CD8-positive, alpha-beta memory T cell (primary cell): ENCODE results near the gene AFAP1. TPM values are rescaled to one million over a fixed set of nuclear protein-coding genes. Genes with fewer than 3 reads are reported as not detected.

ENCODE experiments used
- CTCF ChIA-PET: fragments of 350-600 bp; sonication (Branson Sonifier 250); formaldehyde crosslinking; loops from one replicate; lab custom pipeline; 2021; ENCODE audit warnings: antibody characterized with exemption; lab: Charles Lee
- POLR2A ChIA-PET: fragments of 350-600 bp; sonication (Branson Sonifier 250); formaldehyde crosslinking; loops from one replicate; lab custom pipeline; 2021; ENCODE audit warnings: antibody characterized with exemption; lab: Charles Lee
- DNase-seq, 5 donors: peaks; one replicate each; pipeline versions ENCODE4 v3.0.0 to v3.0.0-alpha.2; 2020 to 2022; ENCODE audit warnings: mixed read lengths in 1 of 5
- H3K27ac ChIP-seq: one replicate; pipeline ENCODE4 v1.7.0; 2013; ENCODE audit warnings: low read depth, mild to moderate bottlenecking, low read length, moderate library complexity
- H3K27me3 ChIP-seq: 2 replicates; pipeline ENCODE4 v1.7.0; 2013; ENCODE audit warnings: low read length, mild to moderate bottlenecking; ENCODE audit not compliant: insufficient read depth, poor library complexity, severe bottlenecking
- H3K36me3 ChIP-seq: 2 replicates; pipeline ENCODE4 v1.7.0; 2013; ENCODE audit warnings: mild to moderate bottlenecking, low read length, moderate library complexity; ENCODE audit not compliant: insufficient read depth
- H3K4me1 ChIP-seq: 2 replicates; pipeline ENCODE4 v1.7.0; 2013; ENCODE audit warnings: mild to moderate bottlenecking, low read length, moderate library complexity; ENCODE audit not compliant: insufficient read depth
- H3K4me3 ChIP-seq: 2 replicates; pipeline ENCODE4 v1.7.0; 2013; ENCODE audit warnings: mild to moderate bottlenecking, low read length
- H3K9me3 ChIP-seq: 2 replicates; pipeline ENCODE4 v1.7.0; 2013; ENCODE audit warnings: mild to moderate bottlenecking, low read length
- H3K27ac Mint-ChIP-seq, 8 donors: one replicate each; pipeline ENCODE4 v1.8.0; 2020 to 2021; ENCODE audit warnings: mixed read lengths in 8 of 8, mild to moderate bottlenecking in 6 of 8, inconsistent platforms in 3 of 8, moderate library complexity in 3 of 8
- H3K27me3 Mint-ChIP-seq, 2 donors: one replicate each; pipeline ENCODE4 v1.8.0; 2020 to 2021; ENCODE audit warnings: mixed read lengths in 2 of 2, mild to moderate bottlenecking in 1 of 2, moderate library complexity in 1 of 2
- H3K36me3 Mint-ChIP-seq, 3 donors: one replicate each; pipeline ENCODE4 v1.8.0; 2020 to 2021; ENCODE audit warnings: mixed read lengths in 3 of 3, inconsistent platforms in 1 of 3, mild to moderate bottlenecking in 1 of 3
- H3K4me1 Mint-ChIP-seq, 3 donors: one replicate each; pipeline ENCODE4 v1.8.0; 2020 to 2021; ENCODE audit warnings: mixed read lengths in 3 of 3, inconsistent platforms in 1 of 3, mild to moderate bottlenecking in 1 of 3
- H3K4me3 Mint-ChIP-seq, 7 donors: one replicate each; pipeline ENCODE4 v1.8.0; 2020 to 2021; ENCODE audit warnings: mixed read lengths in 7 of 7, mild to moderate bottlenecking in 6 of 7, moderate library complexity in 4 of 7, inconsistent platforms in 2 of 7
- H3K9me3 Mint-ChIP-seq, 5 donors: one replicate each; pipeline ENCODE4 v1.8.0; 2020 to 2022; ENCODE audit warnings: mixed read lengths in 5 of 5, mild to moderate bottlenecking in 3 of 5, moderate library complexity in 2 of 5, inconsistent platforms in 1 of 5
- polyA plus RNA-seq: library from polyadenylated mRNA; unstranded; fragments of 300-500 nt; fragmentation: Illumina TruSeq; gene quantifications from one replicate; pipeline ENCODE4 v1.2.3, GENCODE V29; 2021
- total RNA-seq, 2 experiments: library from RNA; stranded (reverse); gene quantifications; one replicate each; pipeline ENCODE4 v1.2.3, GENCODE V29; 2021

The AFAP1 gene
- total and polyA plus RNA-seq, 3 experiments from 2014 or later, result 2.3 to 19.9 (median 18.4) TPM

DNA sequence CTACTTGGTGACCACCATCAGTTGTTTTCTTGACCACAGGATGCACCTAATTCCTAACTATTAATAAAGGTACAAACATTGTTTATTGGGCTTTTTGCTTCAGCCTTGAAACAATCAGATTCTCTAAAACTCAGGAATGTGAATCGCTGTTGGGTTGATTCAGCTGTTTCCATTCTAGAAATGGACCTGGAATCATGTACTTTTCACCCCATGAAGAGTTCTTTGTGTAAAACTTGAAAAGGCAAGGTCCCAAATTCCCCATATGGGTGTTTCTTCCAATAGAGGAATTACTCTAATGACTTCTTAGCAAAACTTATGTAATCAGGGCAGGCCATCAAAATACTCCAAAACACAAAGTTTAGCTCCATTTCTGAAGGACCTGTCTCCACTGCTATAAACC lies 7.4 kb downstream of the AFAP1 start:
- ChIA-PET POLR2A (no interaction called here), CTCF (no interaction called here)
- H3K9me3 Mint-ChIP-seq, result no peaks in the 10 kb centered on the region

DNA sequence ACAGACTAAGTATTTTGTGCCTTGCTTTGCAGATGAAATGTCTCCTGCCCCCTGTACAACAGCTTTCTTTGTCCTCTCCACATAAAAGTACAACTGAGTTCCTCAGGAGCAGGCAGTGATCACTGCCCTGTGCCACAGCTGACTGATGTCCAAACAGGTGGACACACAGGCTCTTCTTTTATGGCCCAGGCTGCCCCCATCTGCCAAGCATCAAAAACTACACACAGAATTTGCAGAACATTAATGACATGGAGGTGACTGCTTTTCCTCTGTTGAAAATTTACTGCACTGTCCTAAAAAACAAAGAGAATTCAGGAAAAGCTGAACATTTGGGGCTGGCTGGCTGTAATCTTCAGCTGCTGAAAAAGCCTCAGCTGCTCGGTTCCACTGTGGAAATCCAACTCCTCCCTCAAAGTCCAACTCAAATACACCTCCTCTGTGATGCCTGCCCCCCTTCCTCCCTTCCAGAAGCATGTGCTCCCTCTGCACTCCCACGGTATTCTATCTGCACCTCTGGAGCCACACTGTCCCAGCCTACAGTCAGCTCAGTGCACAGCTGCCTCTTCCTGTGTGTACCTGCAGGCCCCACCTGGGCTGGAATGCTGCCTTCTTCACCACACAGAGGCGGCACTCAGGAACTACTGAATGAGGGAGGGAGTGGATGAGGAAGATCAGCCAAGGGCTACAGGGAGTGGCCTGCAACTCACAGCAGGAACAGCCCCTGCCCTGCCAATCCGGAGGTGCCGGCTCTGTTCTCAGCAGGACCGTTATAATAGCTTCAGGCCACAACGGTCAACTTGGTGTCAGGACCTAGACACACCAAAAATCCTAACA lies 10.3 kb downstream of the AFAP1 start:
- Mint-ChIP-seq H3K36me3 (peaks cover 0 to 12% (median 5%) of the 10 kb centered on the region in 3 donors), H3K4me1 (peaks cover 3 to 21% (median 12%) of the 10 kb centered on the region in 3 donors), H3K9me3 (peaks cover 0 to 4% (median 0%) of the 10 kb centered on the region in 5 donors), H3K27ac (peak overlapping the region in 1 of 8 donors; percentile 60), H3K27me3 (peaks cover 0 to 4% of the 10 kb centered on the region in 2 donors), H3K4me3 (no peak overlapping the region)
- no peak overlapping the region for H3K27ac ChIP-seq
- CTCF ChIA-PET, result no interaction called here
- DNase-seq, result no peak
- H3K4me1 ChIP-seq, result no peaks in the 10 kb centered on the region
- no peaks in the 10 kb centered on the region for H3K27me3 ChIP-seq
- H3K9me3 ChIP-seq, result no peaks in the 10 kb centered on the region
- no peaks in the 10 kb centered on the region for H3K36me3 ChIP-seq
- no peak overlapping the region for H3K4me3 ChIP-seq
- POLR2A ChIA-PET, result no interaction called here

More for the DNA sequence above, 7.4 kb downstream of the AFAP1 start:
- H3K4me1 Mint-ChIP-seq, result peaks cover 5 to 34% (median 17%) of the 10 kb centered on the region in 3 donors
- Histone ChIP-seq H3K27me3 (no peaks in the 10 kb centered on the region), H3K4me3 (no peak overlapping the region), H3K36me3 (no peaks in the 10 kb centered on the region), H3K27ac (no peak overlapping the region), H3K9me3 (no peaks in the 10 kb centered on the region), H3K4me1 (peaks cover 2% of the 10 kb centered on the region)
- H3K36me3 Mint-ChIP-seq, result no peaks in the 10 kb centered on the region
- DNase-seq, result no peak
- H3K27me3 Mint-ChIP-seq, result no peaks in the 10 kb centered on the region
- H3K4me3 Mint-ChIP-seq, result no peak overlapping the region
- no peak overlapping the region for H3K27ac Mint-ChIP-seq

DNA sequence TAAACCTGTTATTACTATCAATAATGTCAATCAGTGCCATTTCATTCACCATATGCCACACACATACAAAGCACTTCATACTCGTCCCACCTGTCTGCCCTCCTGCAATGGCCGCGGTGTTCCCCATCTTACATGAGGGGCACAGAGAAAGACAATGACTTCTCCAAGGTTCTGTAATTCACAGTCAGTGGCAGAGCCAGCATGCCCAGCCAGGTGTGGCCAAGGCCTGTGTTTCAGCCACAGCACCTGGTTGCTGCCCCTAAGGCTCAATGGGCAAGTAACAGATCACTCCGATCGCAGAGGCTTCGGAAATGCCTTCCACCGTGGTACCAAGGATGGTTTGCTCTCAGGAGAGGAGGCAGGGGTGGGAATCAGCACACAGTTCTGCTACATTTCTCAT lies 10.9 kb downstream of the AFAP1 start:
- CTCF ChIA-PET, result no interaction called here

DNA sequence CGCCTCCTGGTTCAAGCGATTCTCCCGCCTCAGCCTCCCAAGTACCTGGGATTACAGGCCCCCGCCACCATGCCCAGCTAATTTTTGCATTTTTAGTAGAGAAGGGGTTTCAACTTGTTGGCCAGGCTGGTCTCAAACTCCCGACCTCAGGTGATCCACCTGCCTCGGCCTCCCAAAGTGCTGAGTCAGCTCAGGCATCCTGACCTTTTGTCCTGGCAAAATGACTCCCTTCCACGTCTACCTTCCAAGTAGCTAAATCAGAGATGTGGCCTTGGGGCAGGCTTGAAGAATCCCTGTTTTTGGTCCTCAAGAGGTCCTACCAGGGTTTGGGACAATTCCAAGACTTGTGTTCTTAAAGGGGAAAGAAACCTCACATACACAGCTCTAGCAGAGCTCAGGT lies 12.8 kb downstream of the AFAP1 start:
- Histone ChIP-seq H3K4me1 (no peaks in the 10 kb centered on the region), H3K27me3 (no peaks in the 10 kb centered on the region), H3K27ac (no peak overlapping the region), H3K36me3 (no peaks in the 10 kb centered on the region), H3K4me3 (no peak overlapping the region), H3K9me3 (no peaks in the 10 kb centered on the region)
- ChIA-PET POLR2A (no interaction called here), CTCF (no interaction called here)
- peaks cover 6 to 16% (median 10%) of the 10 kb centered on the region in 3 donors for H3K4me1 Mint-ChIP-seq
- peaks cover 0 to 4% of the 10 kb centered on the region in 2 donors for H3K27me3 Mint-ChIP-seq
- H3K36me3 Mint-ChIP-seq, result peaks cover 0 to 14% (median 6%) of the 10 kb centered on the region in 3 donors
- no peak overlapping the region for H3K27ac Mint-ChIP-seq
- no peak for DNase-seq
- no peak overlapping the region for H3K4me3 Mint-ChIP-seq
- peaks cover 0 to 4% (median 0%) of the 10 kb centered on the region in 5 donors for H3K9me3 Mint-ChIP-seq

More for the DNA sequence above, 10.9 kb downstream of the AFAP1 start:
- POLR2A ChIA-PET, result no interaction called here
- peaks cover 0 to 4% (median 0%) of the 10 kb centered on the region in 5 donors for H3K9me3 Mint-ChIP-seq
- no peaks in the 10 kb centered on the region for H3K27me3 ChIP-seq
- no peak overlapping the region for H3K4me3 ChIP-seq
- peak overlapping the region in 1 of 8 donors; percentile 17 for H3K27ac Mint-ChIP-seq
- no peak overlapping the region for H3K4me3 Mint-ChIP-seq
- peaks cover 0 to 14% (median 6%) of the 10 kb centered on the region in 3 donors for H3K36me3 Mint-ChIP-seq
- H3K4me1 ChIP-seq, result no peaks in the 10 kb centered on the region
- no peak for DNase-seq
- H3K36me3 ChIP-seq, result no peaks in the 10 kb centered on the region
- H3K4me1 Mint-ChIP-seq, result peaks cover 5 to 16% (median 10%) of the 10 kb centered on the region in 3 donors
- no peaks in the 10 kb centered on the region for H3K9me3 ChIP-seq
- H3K27me3 Mint-ChIP-seq, result peaks cover 0 to 4% of the 10 kb centered on the region in 2 donors
- no peak overlapping the region for H3K27ac ChIP-seq

DNA sequence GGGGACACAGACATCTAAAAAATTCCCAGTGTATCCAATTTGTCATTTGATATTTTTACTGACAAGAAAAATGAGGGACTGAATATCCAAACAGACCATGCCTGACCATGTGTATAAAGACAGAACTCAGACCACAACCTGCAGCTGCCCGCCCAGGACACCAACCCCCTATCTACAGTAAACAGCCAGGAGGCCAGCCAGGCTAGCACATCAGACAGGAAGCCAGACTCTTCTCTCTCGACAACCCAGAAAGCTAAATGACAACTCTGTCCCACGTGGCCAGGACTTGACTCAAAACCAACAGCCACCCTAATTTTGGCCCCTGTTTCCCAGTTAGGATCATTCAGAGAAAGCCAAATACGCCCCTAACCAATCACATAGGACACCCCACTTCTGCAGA lies 15.1 kb downstream of the AFAP1 start:
- Mint-ChIP-seq H3K4me1 (peaks cover 6 to 12% (median 10%) of the 10 kb centered on the region in 3 donors), H3K27ac (peak overlapping the region in 1 of 8 donors; percentile 84), H3K36me3 (peaks cover 0 to 14% (median 6%) of the 10 kb centered on the region in 3 donors), H3K4me3 (no peak overlapping the region), H3K9me3 (peaks cover 0 to 4% (median 0%) of the 10 kb centered on the region in 5 donors), H3K27me3 (peaks cover 0 to 4% of the 10 kb centered on the region in 2 donors)
- Histone ChIP-seq H3K9me3 (no peaks in the 10 kb centered on the region), H3K4me1 (no peaks in the 10 kb centered on the region), H3K4me3 (no peak overlapping the region), H3K27me3 (no peaks in the 10 kb centered on the region), H3K36me3 (no peaks in the 10 kb centered on the region), H3K27ac (no peak overlapping the region)
- POLR2A ChIA-PET, result no interaction called here
- no peak for DNase-seq
- CTCF ChIA-PET, result no interaction called here

DNA sequence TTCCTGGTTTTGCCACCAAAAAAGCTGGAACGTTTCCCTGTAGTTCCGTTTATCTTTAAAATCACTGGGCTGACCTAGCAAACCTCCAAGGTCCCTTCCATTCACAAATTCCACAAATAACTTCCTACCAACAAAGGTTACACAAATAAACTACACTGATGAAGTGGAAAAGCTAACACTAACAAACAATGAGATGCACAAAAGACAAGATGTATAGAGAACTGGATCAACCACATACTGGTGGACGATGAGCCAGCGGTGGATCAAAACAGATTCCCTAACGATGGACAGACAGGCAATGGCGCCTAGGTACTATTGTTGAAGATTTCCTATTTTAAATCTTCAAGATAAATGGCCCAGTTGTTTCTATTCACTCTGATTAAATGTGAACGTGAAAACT lies 15.5 kb downstream of the AFAP1 start:
- H3K4me3 Mint-ChIP-seq, result no peak overlapping the region
- peaks cover 6 to 10% (median 10%) of the 10 kb centered on the region in 3 donors for H3K4me1 Mint-ChIP-seq
- H3K27ac Mint-ChIP-seq, result no peak overlapping the region
- no peaks in the 10 kb centered on the region for H3K4me1 ChIP-seq
- H3K9me3 Mint-ChIP-seq, result peaks cover 0 to 4% (median 0%) of the 10 kb centered on the region in 5 donors
- CTCF ChIA-PET, result no interaction called here
- H3K36me3 ChIP-seq, result no peaks in the 10 kb centered on the region
- H3K27ac ChIP-seq, result no peak overlapping the region
- POLR2A ChIA-PET, result no interaction called here
- H3K9me3 ChIP-seq, result no peaks in the 10 kb centered on the region
- no peaks in the 10 kb centered on the region for H3K27me3 ChIP-seq
- peaks cover 0 to 14% (median 6%) of the 10 kb centered on the region in 3 donors for H3K36me3 Mint-ChIP-seq
- DNase-seq, result no peak
- no peak overlapping the region for H3K4me3 ChIP-seq
- H3K27me3 Mint-ChIP-seq, result peaks cover 0 to 4% of the 10 kb centered on the region in 2 donors

DNA sequence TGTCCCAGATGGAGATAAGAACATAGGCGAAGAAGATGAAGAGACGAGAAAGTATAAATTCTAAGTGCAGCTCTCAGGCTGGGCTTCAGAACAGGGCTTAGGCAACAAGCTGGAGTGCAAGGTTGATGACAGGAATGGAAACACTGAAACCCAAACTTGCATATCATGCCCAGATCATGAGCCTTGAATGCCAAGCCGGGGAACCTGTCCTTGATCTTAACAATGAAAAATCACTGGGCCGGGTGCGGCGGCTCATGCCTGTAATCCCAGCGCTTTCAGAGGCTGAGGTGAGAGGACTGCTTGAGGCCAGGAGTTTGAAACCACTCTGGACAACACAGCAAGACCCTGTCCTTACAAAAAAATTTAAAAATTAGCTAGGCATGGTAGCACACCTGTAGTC lies 17.2 kb downstream of the AFAP1 start:
- Mint-ChIP-seq H3K36me3 (peaks cover 0 to 14% (median 9%) of the 10 kb centered on the region in 3 donors), H3K4me1 (peaks cover 6 to 15% (median 14%) of the 10 kb centered on the region in 3 donors), H3K9me3 (peaks cover 0 to 4% (median 0%) of the 10 kb centered on the region in 5 donors), H3K27ac (no peak overlapping the region), H3K27me3 (peaks cover 0 to 4% of the 10 kb centered on the region in 2 donors), H3K4me3 (no peak overlapping the region)
- Histone ChIP-seq H3K27ac (no peak overlapping the region), H3K27me3 (no peaks in the 10 kb centered on the region), H3K9me3 (no peaks in the 10 kb centered on the region), H3K36me3 (no peaks in the 10 kb centered on the region), H3K4me1 (no peaks in the 10 kb centered on the region), H3K4me3 (no peak overlapping the region)
- ChIA-PET POLR2A (no interaction called here), CTCF (no interaction called here)
- no peak for DNase-seq

DNA sequence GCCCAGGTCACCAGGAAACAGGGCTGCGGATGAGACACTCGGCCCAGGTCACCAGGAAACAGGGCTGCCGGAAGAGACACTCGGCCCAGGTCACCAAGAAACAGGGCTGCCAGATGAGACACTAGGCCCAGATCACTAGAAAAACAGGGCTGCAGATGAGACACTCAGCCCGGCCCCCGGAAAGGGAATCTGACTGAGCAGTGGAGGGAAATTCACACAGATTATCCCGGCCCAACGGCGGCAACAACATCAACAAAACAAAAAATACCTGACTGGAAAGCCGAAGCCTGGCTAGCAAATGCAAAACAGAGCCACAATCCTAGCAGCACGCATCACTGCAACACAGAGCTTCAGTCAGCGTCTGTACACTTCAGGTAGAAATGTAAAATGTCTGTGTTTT lies 20.7 kb downstream of the AFAP1 start:
- peaks cover 0 to 3% of the 10 kb centered on the region in 2 donors for H3K27me3 Mint-ChIP-seq
- H3K36me3 Mint-ChIP-seq, result peaks cover 0 to 3% (median 0%) of the 10 kb centered on the region in 3 donors
- ChIA-PET CTCF (no interaction called here), POLR2A (no interaction called here)
- no peak for DNase-seq
- H3K4me3 Mint-ChIP-seq, result no peak overlapping the region
- no peaks in the 10 kb centered on the region for H3K9me3 ChIP-seq
- no peak overlapping the region for H3K27ac ChIP-seq
- H3K27ac Mint-ChIP-seq, result no peak overlapping the region
- no peak overlapping the region for H3K4me3 ChIP-seq
- H3K9me3 Mint-ChIP-seq, result no peaks in the 10 kb centered on the region
- peaks cover 7 to 33% (median 23%) of the 10 kb centered on the region in 3 donors for H3K4me1 Mint-ChIP-seq
- H3K36me3 ChIP-seq, result no peaks in the 10 kb centered on the region
- H3K27me3 ChIP-seq, result no peaks in the 10 kb centered on the region
- no peaks in the 10 kb centered on the region for H3K4me1 ChIP-seq
